ENCODE results near the gene ITPK1.

ITPK1 gene

GRCh38 chr14:93103392-93104080 lies 12.2 kb downstream of the ITPK1 start:
- peak; percentile 55 for DNase-seq

- no peak for DNase-seq
Measured at GRCh38 chr14:93102141-93102540, 13.6 kb downstream of the ITPK1 start.

- DNase-seq = no peak
Measured at GRCh38 chr14:93101181-93101580, 14.5 kb downstream of the ITPK1 start.

GRCh38 chr14:93100570-93100969 lies 15.2 kb downstream of the ITPK1 start:
- DNase-seq = no peak

- DNase-seq = no peak
Measured at GRCh38 chr14:93100100-93100499, 15.6 kb downstream of the ITPK1 start.

GRCh38 chr14:93099643-93100042 lies 16.1 kb downstream of the ITPK1 start:
- no peak for DNase-seq

GRCh38 chr14:93099196-93099595 lies 16.5 kb downstream of the ITPK1 start:
- no peak for DNase-seq

- no peak for DNase-seq
Measured at GRCh38 chr14:93096691-93097322, 18.9 kb downstream of the ITPK1 start.

- no peak for DNase-seq
Measured at GRCh38 chr14:93095742-93096510, 19.8 kb downstream of the ITPK1 start.

- DNase-seq = no peak
Measured at GRCh38 chr14:93094121-93094918, 21.4 kb downstream of the ITPK1 start.

- no peak for DNase-seq
Measured at GRCh38 chr14:93092606-93093556, 22.8 kb downstream of the ITPK1 start.

GRCh38 chr14:93091666-93092065 lies 24.1 kb downstream of the ITPK1 start:
- no peak for DNase-seq

- no peak for DNase-seq
Measured at GRCh38 chr14:93090826-93091555, 24.7 kb downstream of the ITPK1 start.

GRCh38 chr14:93089521-93090269 lies 26.0 kb downstream of the ITPK1 start:
- no peak for DNase-seq

GRCh38 chr14:93086441-93087055 lies 29.2 kb downstream of the ITPK1 start:
- DNase-seq = no peak

- DNase-seq = no peak
Measured at GRCh38 chr14:93085911-93086310, 29.8 kb downstream of the ITPK1 start.

- DNase-seq = no peak
Measured at GRCh38 chr14:93084866-93085857, 30.6 kb downstream of the ITPK1 start.

GRCh38 chr14:93084402-93084801 lies 31.3 kb downstream of the ITPK1 start:
- no peak for DNase-seq

GRCh38 chr14:93083917-93084316 lies 31.8 kb downstream of the ITPK1 start:
- DNase-seq = no peak
